Activated CD8-positive, alpha-beta T cell treated with anti-CD3 and anti-CD28 coated beads for 36 hours (primary cell): ENCODE data around the gene PITRM1. TPM values are rescaled to one million over a fixed set of nuclear protein-coding genes. Genes with fewer than 3 reads are reported as not detected.

Source experiments
- ATAC-seq: fragments of 200-7000 bp; cut with Tn5 transposase; one replicate; pipeline ENCODE4 v1.10.0; 2021; ENCODE audit warnings: mild to moderate bottlenecking, moderate library complexity
- CTCF ChIA-PET: fragments of 350-600 bp; sonication (Branson Sonifier 250); formaldehyde crosslinking; loops from one replicate; lab custom pipeline; 2021; ENCODE audit warnings: antibody characterized with exemption; lab: Charles Lee
- POLR2A ChIA-PET: fragments of 350-600 bp; sonication (Branson Sonifier 250); formaldehyde crosslinking; loops from one replicate; lab custom pipeline; 2021; ENCODE audit warnings: antibody characterized with exemption; lab: Charles Lee
- DNase-seq: peaks from one replicate; pipeline ENCODE4 v3.0.0-alpha.2; 2020
- H3K27ac Mint-ChIP-seq: one replicate; pipeline ENCODE4 v1.8.0; 2021; ENCODE audit warnings: mild to moderate bottlenecking, mixed read lengths
- H3K27me3 Mint-ChIP-seq: one replicate; pipeline ENCODE4 v1.8.0; 2021; ENCODE audit warnings: mixed read lengths
- H3K36me3 Mint-ChIP-seq: one replicate; pipeline ENCODE4 v1.8.0; 2021; ENCODE audit warnings: low read depth, mixed read lengths
- H3K4me1 Mint-ChIP-seq: one replicate; pipeline ENCODE4 v1.8.0; 2021; ENCODE audit warnings: low read depth, mixed read lengths
- H3K4me3 Mint-ChIP-seq: one replicate; pipeline ENCODE4 v1.8.0; 2021; ENCODE audit warnings: mild to moderate bottlenecking, moderate library complexity, mixed read lengths
- H3K9me3 Mint-ChIP-seq: one replicate; pipeline ENCODE4 v1.8.0; 2021; ENCODE audit warnings: mixed read lengths
- intact Hi-C: fragments of 100-400 bp; cut with micrococcal nuclease; formaldehyde crosslinking; loops from one replicate; pipeline ENCODE4 v1.10.0; 2022
- total RNA-seq, 2 experiments: library from RNA; stranded (reverse); gene quantifications; one replicate each; pipeline ENCODE4 v1.2.3, GENCODE V29; 2021
- TF ChIP-seq, protein P1 (sequence below): fragments of 200-600 bp; IDR thresholded peaks from one replicate; pipeline ENCODE4 v1.8.0; 2022; ENCODE audit warnings: antibody characterized with exemption, mild to moderate bottlenecking

The PITRM1 gene
- total RNA-seq, 2 experiments from 2014 or later: 77.6 to 78.6 TPM

DNA sequence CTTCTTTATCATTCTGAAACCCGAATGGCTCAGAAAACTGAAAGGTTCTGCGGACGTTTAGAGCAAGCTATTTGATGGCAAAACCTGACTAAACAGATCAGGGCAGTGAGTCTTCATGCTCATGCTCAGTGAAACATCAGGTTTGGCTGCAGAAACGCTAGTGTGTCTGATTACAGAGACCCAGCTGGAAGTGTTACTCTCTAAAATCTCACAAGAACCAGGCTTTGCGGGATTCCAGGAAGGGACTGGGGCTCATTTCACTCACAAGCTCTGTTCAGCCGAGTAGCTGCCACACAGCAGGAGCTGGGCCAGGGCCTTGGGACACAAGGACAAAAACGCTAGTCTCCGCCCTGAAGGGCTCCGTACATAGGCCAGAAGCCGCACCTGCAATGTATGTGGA lies 2.9 kb downstream of the PITRM1 start:
- TF ChIP-seq, protein P1, sequence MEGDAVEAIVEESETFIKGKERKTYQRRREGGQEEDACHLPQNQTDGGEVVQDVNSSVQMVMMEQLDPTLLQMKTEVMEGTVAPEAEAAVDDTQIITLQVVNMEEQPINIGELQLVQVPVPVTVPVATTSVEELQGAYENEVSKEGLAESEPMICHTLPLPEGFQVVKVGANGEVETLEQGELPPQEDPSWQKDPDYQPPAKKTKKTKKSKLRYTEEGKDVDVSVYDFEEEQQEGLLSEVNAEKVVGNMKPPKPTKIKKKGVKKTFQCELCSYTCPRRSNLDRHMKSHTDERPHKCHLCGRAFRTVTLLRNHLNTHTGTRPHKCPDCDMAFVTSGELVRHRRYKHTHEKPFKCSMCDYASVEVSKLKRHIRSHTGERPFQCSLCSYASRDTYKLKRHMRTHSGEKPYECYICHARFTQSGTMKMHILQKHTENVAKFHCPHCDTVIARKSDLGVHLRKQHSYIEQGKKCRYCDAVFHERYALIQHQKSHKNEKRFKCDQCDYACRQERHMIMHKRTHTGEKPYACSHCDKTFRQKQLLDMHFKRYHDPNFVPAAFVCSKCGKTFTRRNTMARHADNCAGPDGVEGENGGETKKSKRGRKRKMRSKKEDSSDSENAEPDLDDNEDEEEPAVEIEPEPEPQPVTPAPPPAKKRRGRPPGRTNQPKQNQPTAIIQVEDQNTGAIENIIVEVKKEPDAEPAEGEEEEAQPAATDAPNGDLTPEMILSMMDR: no peak
- ChIA-PET POLR2A (no interaction called here), CTCF (no interaction called here)
- H3K36me3 Mint-ChIP-seq: peaks cover 51% of the 10 kb centered on the region
- no peaks in the 10 kb centered on the region for H3K27me3 Mint-ChIP-seq
- H3K4me1 Mint-ChIP-seq: peaks cover 21% of the 10 kb centered on the region
- DNase-seq: no peak
- no peak overlapping the region for H3K4me3 Mint-ChIP-seq
- ATAC-seq: no peak
- intact Hi-C loops: no loop called here
- H3K9me3 Mint-ChIP-seq: no peaks in the 10 kb centered on the region
- no peak overlapping the region for H3K27ac Mint-ChIP-seq

DNA sequence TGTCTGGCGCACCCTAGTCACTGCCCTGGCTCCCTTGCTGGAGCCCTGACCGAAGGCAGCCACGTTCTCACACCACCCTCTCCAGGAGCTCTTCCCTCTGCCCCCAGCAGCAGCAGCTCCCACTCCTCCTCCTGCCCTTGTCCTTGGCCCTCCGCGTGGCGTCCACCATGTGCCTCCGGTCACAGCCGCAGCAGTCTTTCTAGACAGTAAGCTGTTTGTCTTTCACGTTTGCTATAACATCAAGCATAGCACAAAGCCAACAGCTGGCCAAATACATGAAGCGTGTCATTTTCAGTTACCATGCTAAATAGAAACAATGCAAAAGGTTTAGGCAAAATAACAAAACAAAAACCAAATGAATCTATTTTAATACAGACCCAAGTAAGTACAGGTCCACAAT lies 3.3 kb downstream of the PITRM1 start:
- peaks cover 21% of the 10 kb centered on the region for H3K4me1 Mint-ChIP-seq
- DNase-seq (no peak), ATAC-seq (no peak)
- ChIA-PET CTCF (no interaction called here), POLR2A (no interaction called here)
- H3K27ac Mint-ChIP-seq: peak overlapping the region; percentile 46
- TF ChIP-seq, protein P1: no peak
- peaks cover 51% of the 10 kb centered on the region for H3K36me3 Mint-ChIP-seq
- no peaks in the 10 kb centered on the region for H3K9me3 Mint-ChIP-seq
- intact Hi-C loops: no loop called here
- H3K4me3 Mint-ChIP-seq: no peak overlapping the region
- no peaks in the 10 kb centered on the region for H3K27me3 Mint-ChIP-seq

DNA sequence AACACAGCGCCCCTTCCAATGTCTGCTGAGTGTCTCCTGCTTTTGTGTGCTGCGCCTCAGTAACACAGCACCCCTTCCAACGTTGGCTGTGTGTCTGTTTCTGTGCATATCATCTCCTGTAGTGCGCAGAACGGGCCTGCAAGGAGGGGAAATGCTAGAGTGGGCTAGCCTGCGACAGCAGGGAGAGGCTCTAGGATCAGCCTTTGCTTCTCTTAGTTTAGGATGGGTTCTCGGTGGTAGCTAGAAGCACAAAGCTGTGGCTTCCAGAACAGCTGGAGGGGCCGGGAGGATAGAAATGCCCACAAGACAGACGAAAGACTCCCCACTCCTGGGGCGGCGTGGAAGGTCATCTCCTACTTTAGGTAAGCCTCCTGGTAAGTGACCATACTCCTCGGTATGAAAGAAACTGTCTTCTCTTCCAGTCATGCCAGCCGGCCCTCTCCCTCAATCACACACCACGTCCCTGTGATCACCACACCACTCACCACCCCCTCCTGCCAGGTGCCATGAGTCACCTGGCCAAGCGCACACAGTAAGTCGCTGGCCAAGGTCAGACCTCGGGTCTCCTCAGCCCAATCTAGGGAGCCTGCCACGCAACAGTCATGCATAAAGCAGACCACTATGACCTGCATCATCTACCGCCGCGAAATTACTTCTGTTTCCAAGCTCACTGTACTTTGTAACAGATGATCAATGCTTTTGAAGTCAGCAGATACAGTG lies 4.8 kb downstream of the PITRM1 start:
- ChIA-PET CTCF (interaction anchor here (0.9 kb wide), 1 partner anchor 34 kb away, joined by 3 read pairs; no protein-coding TSS in a partner anchor), POLR2A (interaction anchor here (0.8 kb wide), 1 partner anchor 14 kb away, joined by 3 read pairs; no protein-coding TSS in a partner anchor)
- peaks cover 16% of the 10 kb centered on the region for H3K4me1 Mint-ChIP-seq
- no peaks in the 10 kb centered on the region for H3K27me3 Mint-ChIP-seq
- no peak overlapping the region for H3K4me3 Mint-ChIP-seq
- no peaks in the 10 kb centered on the region for H3K9me3 Mint-ChIP-seq
- DNase-seq (no peak), ATAC-seq (no peak)
- H3K36me3 Mint-ChIP-seq: peaks cover 57% of the 10 kb centered on the region
- TF ChIP-seq, protein P1: no peak
- intact Hi-C loops: no loop called here
- no peak overlapping the region for H3K27ac Mint-ChIP-seq

DNA sequence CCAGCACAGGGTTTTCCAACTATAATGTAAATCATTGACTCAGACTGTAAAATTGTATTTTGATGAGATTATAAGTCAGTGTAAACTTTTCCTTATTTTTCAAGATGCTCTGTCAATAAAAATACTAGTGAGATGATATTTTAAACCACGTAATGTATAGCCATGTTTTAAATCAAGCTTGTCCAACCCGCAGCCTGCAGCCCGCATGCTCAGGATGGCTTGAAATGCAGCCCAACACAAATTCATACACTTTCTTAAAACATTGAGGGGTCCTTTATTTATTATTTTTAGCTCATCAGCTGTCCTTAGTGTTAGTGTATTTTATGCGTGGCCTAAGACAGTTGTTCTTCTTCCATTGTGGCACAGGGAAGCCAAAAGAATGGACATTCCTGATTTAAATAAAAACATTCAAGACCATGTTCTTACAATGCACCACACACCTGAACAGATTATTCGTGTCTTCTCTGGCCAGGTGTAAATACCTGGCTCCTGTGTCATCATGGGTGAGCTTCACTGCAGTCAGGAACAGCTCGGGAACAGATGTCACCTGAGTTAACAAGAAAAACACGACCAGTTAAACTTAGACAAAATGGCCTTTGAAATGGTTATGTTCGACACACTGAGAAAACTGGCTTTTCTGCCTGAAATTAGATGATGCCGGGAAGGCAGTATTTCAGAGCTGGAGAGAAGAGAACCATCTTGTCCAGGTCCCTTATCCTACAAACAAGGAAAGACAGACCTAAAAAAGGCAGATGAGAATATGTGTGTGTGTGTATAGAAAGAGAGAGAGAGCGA lies 5.9 kb downstream of the PITRM1 start:
- intact Hi-C loops: no loop called here
- H3K4me1 Mint-ChIP-seq: peaks cover 16% of the 10 kb centered on the region
- POLR2A ChIA-PET: no interaction called here
- ATAC-seq: no peak
- no peak overlapping the region for H3K27ac Mint-ChIP-seq
- H3K9me3 Mint-ChIP-seq: no peaks in the 10 kb centered on the region
- no peak for DNase-seq
- TF ChIP-seq, protein P1: no peak
- CTCF ChIA-PET: no interaction called here
- H3K36me3 Mint-ChIP-seq: peaks cover 61% of the 10 kb centered on the region
- H3K4me3 Mint-ChIP-seq: no peak overlapping the region
- H3K27me3 Mint-ChIP-seq: no peaks in the 10 kb centered on the region

DNA sequence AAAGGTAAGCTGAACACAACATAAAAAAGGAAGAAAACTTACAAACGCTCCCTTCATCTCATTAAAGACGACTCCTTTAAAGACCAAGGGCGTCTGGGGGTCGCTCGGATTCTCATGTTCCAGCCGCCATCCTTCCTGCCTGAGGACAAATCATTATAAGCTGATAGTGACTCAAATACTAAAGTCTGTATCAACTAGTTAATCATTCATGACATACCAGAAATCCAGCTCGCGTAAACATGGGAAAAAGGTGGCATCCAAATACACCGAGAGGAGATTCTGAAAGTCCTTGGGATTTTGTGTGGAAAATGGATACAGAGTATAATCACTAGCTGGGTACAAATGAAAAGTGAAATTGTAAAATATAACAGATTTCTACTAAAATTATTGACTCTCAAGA lies 7.4 kb downstream of the PITRM1 start:
- intact Hi-C loops: no loop called here
- H3K27me3 Mint-ChIP-seq: no peaks in the 10 kb centered on the region
- no peaks in the 10 kb centered on the region for H3K9me3 Mint-ChIP-seq
- DNase-seq: no peak
- TF ChIP-seq, protein P1: no peak
- POLR2A ChIA-PET: interaction anchor here (1.0 to 1.2 kb wide), 3 partner anchors 16 to 28 kb away, joined by 3 read pairs; no protein-coding TSS in a partner anchor
- ATAC-seq: no peak
- H3K4me3 Mint-ChIP-seq: no peak overlapping the region
- H3K27ac Mint-ChIP-seq: no peak overlapping the region
- CTCF ChIA-PET: interaction anchor here (1.1 to 1.5 kb wide), 3 partner anchors 21 to 122 kb away, joined by 3 to 5 read pairs (median 4); no protein-coding TSS in a partner anchor
- peaks cover 9% of the 10 kb centered on the region for H3K4me1 Mint-ChIP-seq
- peaks cover 61% of the 10 kb centered on the region for H3K36me3 Mint-ChIP-seq
